ENCODE results near the gene ZBTB22. TPM values are rescaled to one million over a fixed set of nuclear protein-coding genes. Genes with fewer than 3 reads are reported as not detected.
"Not testable (repeated sequence)": the region's sequence is repeated elsewhere in the genome, so short reads cannot be mapped to it uniquely, and the experiment has no call there.

Gene ZBTB22
- total and polyA plus RNA-seq, 4 donors = 16.4 to 25.7 (median 20.9) TPM

- no peak overlapping the region for H3K27ac ChIP-seq (ENCODE audit: low read depth in 1 of 2, low read length in 1 of 2)
- H3K36me3 ChIP-seq (ENCODE audit: control insufficient read depth in 4 of 4, insufficient read depth in 4 of 4, low read length in 4 of 4) = no peaks in the 10 kb centered on the region
- H3K9me3 ChIP-seq (ENCODE audit: control insufficient read depth in 4 of 4, insufficient read depth in 3 of 4, low read length in 3 of 4) = no peaks in the 10 kb centered on the region
- ATAC-seq (ENCODE audit: insufficient read depth, low FRiP score) = no peak
- no peak overlapping the region for H3K9ac ChIP-seq (ENCODE audit: insufficient read depth in 1 of 2, low read length in 2 of 2)
- H3K4me3 ChIP-seq = no peak overlapping the region
- H3K27me3 ChIP-seq (ENCODE audit: control insufficient read depth in 3 of 3, insufficient read depth in 3 of 3, low read length in 2 of 3) = no peaks in the 10 kb centered on the region
- H3K4me1 ChIP-seq (ENCODE audit: control insufficient read depth in 5 of 5, insufficient read depth in 5 of 5, low read length in 5 of 5) = peaks cover 0 to 2% (median 0%) of the 10 kb centered on the region in 5 donors
- TF ChIP-seq CTCF (IDR thresholded peaks at IDR 0.05; ENCODE audit: control extremely low read depth, extremely low read depth) = no peak
- no peak for DNase-seq
Observed at GRCh38 chr6:33359331-33359730, 41.8 kb upstream of the ZBTB22 start.

- H3K27ac ChIP-seq (ENCODE audit: low read depth in 1 of 2, low read length in 1 of 2); H3K9me3 ChIP-seq (ENCODE audit: control insufficient read depth in 4 of 4, insufficient read depth in 3 of 4, low read length in 3 of 4); H3K27me3 ChIP-seq (ENCODE audit: control insufficient read depth in 3 of 3, insufficient read depth in 3 of 3, low read length in 2 of 3); DNase-seq; ATAC-seq (ENCODE audit: insufficient read depth, low FRiP score); H3K4me1 ChIP-seq (ENCODE audit: control insufficient read depth in 5 of 5, insufficient read depth in 5 of 5, low read length in 5 of 5); H3K4me3 ChIP-seq; H3K36me3 ChIP-seq (ENCODE audit: control insufficient read depth in 4 of 4, insufficient read depth in 4 of 4, low read length in 4 of 4); H3K9ac ChIP-seq (ENCODE audit: insufficient read depth in 1 of 2, low read length in 2 of 2): not testable (repeated sequence)
- WGBS, 2 donors = 71 to 75% methylated on average over 13 of the region's 13 CpGs
Observed at GRCh38 chr6:33357160-33357871, 39.8 kb upstream of the ZBTB22 start.

- no peaks in the 10 kb centered on the region for H3K36me3 ChIP-seq (ENCODE audit: control insufficient read depth in 4 of 4, insufficient read depth in 4 of 4, low read length in 4 of 4)
- no peaks in the 10 kb centered on the region for H3K9me3 ChIP-seq (ENCODE audit: control insufficient read depth in 4 of 4, insufficient read depth in 3 of 4, low read length in 3 of 4)
- peaks cover 0 to 2% (median 0%) of the 10 kb centered on the region in 5 donors for H3K4me1 ChIP-seq (ENCODE audit: control insufficient read depth in 5 of 5, insufficient read depth in 5 of 5, low read length in 5 of 5)
- TF ChIP-seq CTCF (IDR thresholded peaks at IDR 0.05; ENCODE audit: control extremely low read depth, extremely low read depth) = no peak
- ATAC-seq (ENCODE audit: insufficient read depth, low FRiP score) (no peak), DNase-seq (no peak)
- WGBS, 2 donors = 65 to 83% methylated on average over 3 of the region's 3 CpGs
- H3K27me3 ChIP-seq (ENCODE audit: control insufficient read depth in 3 of 3, insufficient read depth in 3 of 3, low read length in 2 of 3) = no peaks in the 10 kb centered on the region
- H3K9ac ChIP-seq (ENCODE audit: insufficient read depth in 1 of 2, low read length in 2 of 2) = no peak overlapping the region
- H3K4me3 ChIP-seq = no peak overlapping the region
- peak overlapping the region in 1 of 2 donors; percentile 42 for H3K27ac ChIP-seq (ENCODE audit: low read depth in 1 of 2, low read length in 1 of 2)
Observed at GRCh38 chr6:33356295-33356694, 38.8 kb upstream of the ZBTB22 start.

GRCh38 chr6:33355860-33356259 lies 38.3 kb upstream of the ZBTB22 start:
- not testable (repeated sequence) for H3K9ac ChIP-seq (ENCODE audit: insufficient read depth in 1 of 2, low read length in 2 of 2); DNase-seq; H3K4me3 ChIP-seq; H3K27me3 ChIP-seq (ENCODE audit: control insufficient read depth in 3 of 3, insufficient read depth in 3 of 3, low read length in 2 of 3); H3K4me1 ChIP-seq (ENCODE audit: control insufficient read depth in 5 of 5, insufficient read depth in 5 of 5, low read length in 5 of 5); H3K9me3 ChIP-seq (ENCODE audit: control insufficient read depth in 4 of 4, insufficient read depth in 3 of 4, low read length in 3 of 4); H3K36me3 ChIP-seq (ENCODE audit: control insufficient read depth in 4 of 4, insufficient read depth in 4 of 4, low read length in 4 of 4); ATAC-seq (ENCODE audit: insufficient read depth, low FRiP score); H3K27ac ChIP-seq (ENCODE audit: low read depth in 1 of 2, low read length in 1 of 2)
- WGBS, 2 donors = 79 to 83% methylated on average over 6 of the region's 6 CpGs
